Measurements from ENCODE around the gene DMC1. TPM values are rescaled to one million over a fixed set of nuclear protein-coding genes. Genes with fewer than 3 reads are reported as not detected.

The DMC1 gene
- total RNA-seq, 1 experiment from 2014 or later, result 0.89 TPM

- TF ChIP-seq, protein P1, sequence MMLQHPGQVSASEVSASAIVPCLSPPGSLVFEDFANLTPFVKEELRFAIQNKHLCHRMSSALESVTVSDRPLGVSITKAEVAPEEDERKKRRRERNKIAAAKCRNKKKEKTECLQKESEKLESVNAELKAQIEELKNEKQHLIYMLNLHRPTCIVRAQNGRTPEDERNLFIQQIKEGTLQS (IDR thresholded peaks at IDR 0.05), result no peak
- TF ChIP-seq ZNF274 (IDR thresholded peaks at IDR 0.05; ENCODE audit: low read depth, low read length) (no peak), CTCF (IDR thresholded peaks at IDR 0.05 in 2 of 3, conservative IDR thresholded peaks at IDR 0.05 in 1 of 3; ENCODE audit: borderline replicate concordance in 1 of 3, insufficient read depth in 1 of 3, low read depth in 2 of 3, low read length in 2 of 3) (peak; percentile 43 to 71 (median 66); a peak in 5 of 6 replicates), SP1 (IDR thresholded peaks at IDR 0.05; ENCODE audit: low read depth) (no peak), EZH2phosphoT487 (IDR thresholded peaks at IDR 0.05; ENCODE audit: borderline replicate concordance) (no peak), RAD21 (IDR thresholded peaks at IDR 0.05; ENCODE audit: low read depth) (peak; percentile 76)
- ChIA-PET RAD21 (ENCODE audit: low non-redundant PET in 1 of 2, low total read pairs in 2 of 2, uncharacterized antibody in 2 of 2, unreplicated experiment in 2 of 2) (no interaction called here), POLR2A (no interaction called here), CTCF (interaction anchor here (1.5 to 1.7 kb wide), 2 partner anchors 49 to 70 kb away, joined by 3 to 5 read pairs; no protein-coding TSS in a partner anchor)
- H3K9me2 ChIP-seq (ENCODE audit: insufficient read depth), result no peaks in the 10 kb centered on the region
- H3K4me2 ChIP-seq (ENCODE audit: low read length), result 0 out of 2 replicates have a peak overlapping the region, but pooled peaks have one; percentile 0
- no peak overlapping the region for H3K27ac ChIP-seq (ENCODE audit: low read depth, low read length)
- H3K27me3 ChIP-seq (ENCODE audit: insufficient read depth, low read length), result no peaks in the 10 kb centered on the region
- peaks cover 8 to 20% of the 10 kb centered on the region in 2 experiments; a peak in 3 of 4 replicates for H3K4me1 ChIP-seq (ENCODE audit: control insufficient read depth in 1 of 2, insufficient read depth in 2 of 2, low read length in 2 of 2)
- no peak overlapping the region for H3K9ac ChIP-seq (ENCODE audit: low read length)
- ATAC-seq (peak; percentile 46), DNase-seq (ENCODE audit: low read depth, low spot score) (peak; percentile 24)
- no peaks in the 10 kb centered on the region for H4K20me1 ChIP-seq (ENCODE audit: insufficient read depth)
- no peak overlapping the region for H2AFZ ChIP-seq (ENCODE audit: low read depth, low read length, poor library complexity, severe bottlenecking)
- no peak overlapping the region for H3K4me3 ChIP-seq (replicated peaks in 1 of 2; ENCODE audit: low read depth in 1 of 2, low read length in 2 of 2)
- no peaks in the 10 kb centered on the region for H3K79me2 ChIP-seq (ENCODE audit: insufficient read depth, low read length)
- no TSS peak for BruUV-seq (replicated peaks)
- intact Hi-C loops (cut with micrococcal nuclease), result loop anchor here (2.0 kb wide), 2 partner anchors 219 to 309 kb away; no protein-coding TSS in a partner anchor
- H3K9me3 ChIP-seq (ENCODE audit: control insufficient read depth in 1 of 2, insufficient read depth in 1 of 2, low read depth in 1 of 2, low read length in 2 of 2), result no peaks in the 10 kb centered on the region
- no peaks in the 10 kb centered on the region for H3K36me3 ChIP-seq (ENCODE audit: control insufficient read depth in 1 of 2, insufficient read depth in 2 of 2, low read length in 2 of 2)
Measured at GRCh38 chr22:38572065-38572464, 2.1 kb upstream of the DMC1 start.

Data from HCT116 (cell line).